CD8-positive, alpha-beta memory T cell (primary cell): ENCODE data around the gene NOX4. TPM values are rescaled to one million over a fixed set of nuclear protein-coding genes. Genes with fewer than 3 reads are reported as not detected.
"Not testable (repeated sequence)": the region's sequence is repeated elsewhere in the genome, so short reads cannot be mapped to it uniquely, and the experiment has no call there.

Experiments used
- CTCF ChIA-PET: fragments of 350-600 bp; sonication (Branson Sonifier 250); formaldehyde crosslinking; loops from one replicate; lab custom pipeline; 2021; ENCODE audit warnings: antibody characterized with exemption; lab: Charles Lee
- POLR2A ChIA-PET: fragments of 350-600 bp; sonication (Branson Sonifier 250); formaldehyde crosslinking; loops from one replicate; lab custom pipeline; 2021; ENCODE audit warnings: antibody characterized with exemption; lab: Charles Lee
- DNase-seq, 5 donors: peaks; one replicate each; pipeline versions ENCODE4 v3.0.0 to v3.0.0-alpha.2; 2020 to 2022; ENCODE audit warnings: mixed read lengths in 1 of 5
- H3K27ac ChIP-seq: one replicate; pipeline ENCODE4 v1.7.0; 2013; ENCODE audit warnings: low read depth, mild to moderate bottlenecking, low read length, moderate library complexity
- H3K27me3 ChIP-seq: 2 replicates; pipeline ENCODE4 v1.7.0; 2013; ENCODE audit warnings: low read length, mild to moderate bottlenecking; ENCODE audit not compliant: insufficient read depth, poor library complexity, severe bottlenecking
- H3K36me3 ChIP-seq: 2 replicates; pipeline ENCODE4 v1.7.0; 2013; ENCODE audit warnings: mild to moderate bottlenecking, low read length, moderate library complexity; ENCODE audit not compliant: insufficient read depth
- H3K4me1 ChIP-seq: 2 replicates; pipeline ENCODE4 v1.7.0; 2013; ENCODE audit warnings: mild to moderate bottlenecking, low read length, moderate library complexity; ENCODE audit not compliant: insufficient read depth
- H3K4me3 ChIP-seq: 2 replicates; pipeline ENCODE4 v1.7.0; 2013; ENCODE audit warnings: mild to moderate bottlenecking, low read length
- H3K9me3 ChIP-seq: 2 replicates; pipeline ENCODE4 v1.7.0; 2013; ENCODE audit warnings: mild to moderate bottlenecking, low read length
- H3K27ac Mint-ChIP-seq, 8 donors: one replicate each; pipeline ENCODE4 v1.8.0; 2020 to 2021; ENCODE audit warnings: mixed read lengths in 8 of 8, mild to moderate bottlenecking in 6 of 8, inconsistent platforms in 3 of 8, moderate library complexity in 3 of 8
- H3K27me3 Mint-ChIP-seq, 2 donors: one replicate each; pipeline ENCODE4 v1.8.0; 2020 to 2021; ENCODE audit warnings: mixed read lengths in 2 of 2, mild to moderate bottlenecking in 1 of 2, moderate library complexity in 1 of 2
- H3K36me3 Mint-ChIP-seq, 3 donors: one replicate each; pipeline ENCODE4 v1.8.0; 2020 to 2021; ENCODE audit warnings: mixed read lengths in 3 of 3, inconsistent platforms in 1 of 3, mild to moderate bottlenecking in 1 of 3
- H3K4me1 Mint-ChIP-seq, 3 donors: one replicate each; pipeline ENCODE4 v1.8.0; 2020 to 2021; ENCODE audit warnings: mixed read lengths in 3 of 3, inconsistent platforms in 1 of 3, mild to moderate bottlenecking in 1 of 3
- H3K4me3 Mint-ChIP-seq, 7 donors: one replicate each; pipeline ENCODE4 v1.8.0; 2020 to 2021; ENCODE audit warnings: mixed read lengths in 7 of 7, mild to moderate bottlenecking in 6 of 7, moderate library complexity in 4 of 7, inconsistent platforms in 2 of 7
- H3K9me3 Mint-ChIP-seq, 5 donors: one replicate each; pipeline ENCODE4 v1.8.0; 2020 to 2022; ENCODE audit warnings: mixed read lengths in 5 of 5, mild to moderate bottlenecking in 3 of 5, moderate library complexity in 2 of 5, inconsistent platforms in 1 of 5
- polyA plus RNA-seq: library from polyadenylated mRNA; unstranded; fragments of 300-500 nt; fragmentation: Illumina TruSeq; gene quantifications from one replicate; pipeline ENCODE4 v1.2.3, GENCODE V29; 2021
- total RNA-seq, 2 experiments: library from RNA; stranded (reverse); gene quantifications; one replicate each; pipeline ENCODE4 v1.2.3, GENCODE V29; 2021

Gene NOX4
- total and polyA plus RNA-seq, 3 experiments from 2014 or later: not detected

DNA sequence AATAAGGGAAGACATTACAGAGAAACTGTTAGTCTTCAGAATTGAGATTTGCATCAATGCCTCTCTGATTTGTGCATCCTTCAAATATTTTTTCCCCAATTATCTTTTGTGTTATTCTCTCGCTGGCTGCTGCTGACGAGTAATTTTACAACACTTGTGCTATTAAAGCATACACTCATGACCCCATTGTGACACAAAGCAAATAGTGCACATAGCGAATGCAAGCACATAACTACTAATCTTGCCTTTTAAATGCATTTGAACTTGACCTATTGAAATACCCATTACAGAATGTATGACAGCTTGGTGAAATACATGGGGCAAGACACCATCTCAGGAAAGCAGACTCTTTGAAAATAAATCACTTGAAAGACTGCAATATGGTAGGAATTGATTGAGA, 180.6 kb downstream of the NOX4 start:
- H3K27me3 Mint-ChIP-seq, H3K36me3 ChIP-seq, H3K4me3 Mint-ChIP-seq, H3K27me3 ChIP-seq, H3K4me1 ChIP-seq, DNase-seq, H3K27ac ChIP-seq, H3K36me3 Mint-ChIP-seq, H3K4me3 ChIP-seq, CTCF ChIA-PET, POLR2A ChIA-PET, H3K27ac Mint-ChIP-seq, H3K4me1 Mint-ChIP-seq, H3K9me3 ChIP-seq: not testable (repeated sequence)
- peaks cover 0 to 12% (median 4%) of the 10 kb centered on the region in 5 donors for H3K9me3 Mint-ChIP-seq

DNA sequence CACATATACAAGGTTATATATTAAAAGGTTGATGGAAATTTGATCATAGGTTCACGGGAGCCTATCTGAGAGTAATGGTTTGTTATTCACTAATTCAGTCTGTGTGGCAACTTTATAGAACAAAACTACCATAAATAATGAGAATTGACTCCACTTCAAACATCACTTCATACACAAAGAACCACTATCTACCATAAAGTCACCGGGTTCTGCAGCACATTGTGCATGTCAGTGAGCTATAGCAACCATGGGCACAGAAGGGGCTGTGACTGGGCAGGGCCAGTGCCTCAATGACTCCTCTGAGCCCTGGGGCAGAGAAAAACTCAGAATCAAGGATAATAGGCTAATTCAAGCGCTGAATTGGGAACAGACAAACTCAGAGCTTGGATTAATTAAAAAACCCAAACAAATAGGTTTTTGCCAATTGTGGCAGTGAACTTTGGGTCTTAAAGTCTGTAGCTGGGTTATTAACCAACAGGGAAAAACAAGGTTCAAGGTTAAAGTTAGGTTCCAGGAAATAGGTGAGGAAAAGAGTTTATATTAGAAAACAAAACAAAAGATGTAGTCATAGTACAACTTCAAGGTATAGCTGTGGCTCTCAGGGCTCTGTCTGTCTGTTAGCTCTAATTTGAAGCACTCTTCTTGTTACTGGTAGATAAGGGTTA, 181.7 kb downstream of the NOX4 start:
- H3K36me3 Mint-ChIP-seq, H3K4me1 ChIP-seq, H3K4me1 Mint-ChIP-seq, DNase-seq, H3K27ac ChIP-seq, POLR2A ChIA-PET, H3K36me3 ChIP-seq, H3K4me3 Mint-ChIP-seq, H3K27ac Mint-ChIP-seq, CTCF ChIA-PET, H3K4me3 ChIP-seq, H3K27me3 Mint-ChIP-seq, H3K9me3 ChIP-seq, H3K27me3 ChIP-seq: not testable (repeated sequence)
- H3K9me3 Mint-ChIP-seq: peaks cover 0 to 24% (median 4%) of the 10 kb centered on the region in 5 donors

DNA sequence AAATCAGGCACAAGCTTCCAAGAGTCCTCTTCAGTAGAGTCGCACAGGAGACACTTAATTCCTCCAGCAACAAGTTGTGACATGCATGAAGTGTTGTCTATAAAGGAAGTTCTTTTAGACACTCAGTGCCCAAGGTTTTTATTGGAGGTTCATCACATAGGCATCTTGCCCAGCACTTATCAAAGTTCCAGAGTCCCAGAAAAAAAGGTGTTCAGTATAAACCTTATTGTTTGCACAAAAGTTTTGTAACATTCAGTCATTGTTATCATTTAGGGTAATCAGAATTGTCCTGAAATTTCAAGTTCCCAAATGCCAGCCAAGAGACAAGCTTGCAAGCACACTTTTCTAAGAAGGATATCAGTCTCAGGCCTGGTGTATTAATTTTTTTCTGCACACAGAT, 182.9 kb downstream of the NOX4 start:
- H3K4me1 ChIP-seq, H3K36me3 Mint-ChIP-seq, H3K9me3 ChIP-seq, CTCF ChIA-PET, DNase-seq, POLR2A ChIA-PET, H3K27me3 Mint-ChIP-seq, H3K27ac ChIP-seq, H3K4me3 Mint-ChIP-seq, H3K4me3 ChIP-seq, H3K27ac Mint-ChIP-seq, H3K27me3 ChIP-seq, H3K36me3 ChIP-seq, H3K4me1 Mint-ChIP-seq: not testable (repeated sequence)
- peaks cover 0 to 26% (median 3%) of the 10 kb centered on the region in 5 donors for H3K9me3 Mint-ChIP-seq

DNA sequence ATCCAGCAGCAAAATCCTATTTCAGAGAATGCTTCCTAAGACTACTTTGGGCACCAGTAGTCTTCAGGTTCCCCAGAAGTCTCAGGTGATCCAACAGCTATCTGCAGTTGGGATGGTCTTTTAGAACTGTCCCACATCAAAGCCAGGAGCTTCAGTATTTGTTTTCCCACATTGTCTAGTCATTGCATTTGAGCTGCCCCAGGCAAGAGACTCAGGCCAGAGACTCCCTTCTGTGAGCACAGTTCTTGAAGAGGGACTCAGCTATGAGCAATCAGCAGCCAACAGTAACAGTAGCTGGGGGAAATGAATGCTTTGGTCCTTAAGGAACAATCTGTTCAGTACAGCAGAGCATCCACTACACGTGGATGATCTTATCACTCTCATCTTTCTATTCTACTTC, 188.1 kb downstream of the NOX4 start:
- H3K27me3 ChIP-seq, CTCF ChIA-PET, H3K4me1 ChIP-seq, H3K27ac ChIP-seq, H3K4me3 ChIP-seq, H3K9me3 ChIP-seq, H3K27ac Mint-ChIP-seq, DNase-seq, H3K4me3 Mint-ChIP-seq, H3K36me3 ChIP-seq, H3K27me3 Mint-ChIP-seq, POLR2A ChIA-PET, H3K36me3 Mint-ChIP-seq, H3K4me1 Mint-ChIP-seq: not testable (repeated sequence)
- peaks cover 0 to 21% (median 2%) of the 10 kb centered on the region in 5 donors for H3K9me3 Mint-ChIP-seq

DNA sequence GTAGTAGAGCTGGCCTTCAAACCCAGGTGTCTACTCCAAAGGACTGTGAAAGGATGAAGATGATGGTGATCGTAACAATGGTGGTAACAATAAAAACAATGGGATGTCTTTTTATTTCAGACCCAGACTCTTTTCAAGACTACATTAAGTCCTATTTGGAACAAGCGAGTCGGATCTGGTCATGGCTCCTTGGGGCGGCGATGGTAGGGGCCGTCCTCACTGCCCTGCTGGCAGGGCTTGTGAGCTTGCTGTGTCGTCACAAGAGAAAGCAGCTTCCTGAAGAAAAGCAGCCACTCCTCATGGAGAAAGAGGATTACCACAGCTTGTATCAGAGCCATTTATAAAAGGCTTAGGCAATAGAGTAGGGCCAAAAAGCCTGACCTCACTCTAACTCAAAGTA, 196.2 kb downstream of the NOX4 start:
- H3K9me3 Mint-ChIP-seq, POLR2A ChIA-PET, H3K4me1 ChIP-seq, H3K9me3 ChIP-seq, H3K36me3 ChIP-seq, H3K4me3 ChIP-seq, H3K4me3 Mint-ChIP-seq, CTCF ChIA-PET, DNase-seq, H3K27ac ChIP-seq, H3K27me3 ChIP-seq, H3K27ac Mint-ChIP-seq, H3K4me1 Mint-ChIP-seq, H3K36me3 Mint-ChIP-seq, H3K27me3 Mint-ChIP-seq: not testable (repeated sequence)

DNA sequence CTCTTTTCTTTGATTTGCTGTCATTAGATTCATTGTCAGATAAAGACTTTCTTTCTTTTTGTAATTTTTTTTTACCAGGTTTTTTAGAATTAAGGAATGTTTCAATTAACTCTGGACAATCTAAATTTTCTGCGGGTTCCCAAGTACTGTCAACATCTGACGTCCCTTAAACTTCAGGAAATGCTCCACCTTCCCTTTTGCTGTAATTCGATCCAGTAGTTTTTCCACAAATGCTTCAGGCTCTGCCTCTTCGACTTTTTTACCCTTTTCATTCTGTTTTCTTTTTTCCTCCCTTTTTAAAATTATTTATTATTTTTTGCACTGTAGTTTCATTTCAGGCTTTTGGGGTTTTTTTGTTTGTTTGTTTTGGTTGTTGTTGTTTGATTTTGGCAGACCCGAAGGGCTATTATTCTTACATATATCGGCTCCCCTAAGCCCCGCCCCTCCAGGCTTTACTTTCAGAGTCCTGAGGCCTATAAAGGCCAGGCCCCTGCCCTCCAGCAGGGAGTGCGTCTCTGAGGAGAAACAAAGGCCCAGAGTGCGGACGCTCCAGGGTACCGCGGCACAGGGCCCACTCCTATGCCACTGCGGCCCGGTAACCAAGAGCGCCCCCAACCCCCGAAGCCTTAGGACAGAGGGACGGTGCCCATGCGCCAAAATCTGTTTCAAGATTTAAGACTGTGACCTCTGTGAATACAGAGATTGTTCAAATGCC, 197.1 kb downstream of the NOX4 start:
- H3K4me1 Mint-ChIP-seq: no peaks in the 10 kb centered on the region
- CTCF ChIA-PET: no interaction called here
- DNase-seq: no peak
- Histone ChIP-seq H3K36me3 (no peaks in the 10 kb centered on the region), H3K9me3 (no peaks in the 10 kb centered on the region), H3K4me1 (no peaks in the 10 kb centered on the region), H3K4me3 (no peak overlapping the region), H3K27ac (no peak overlapping the region), H3K27me3 (no peaks in the 10 kb centered on the region)
- no peaks in the 10 kb centered on the region for H3K27me3 Mint-ChIP-seq
- H3K9me3 Mint-ChIP-seq: peaks cover 0 to 8% (median 3%) of the 10 kb centered on the region in 5 donors
- POLR2A ChIA-PET: no interaction called here
- H3K4me3 Mint-ChIP-seq: no peak overlapping the region
- H3K36me3 Mint-ChIP-seq: no peaks in the 10 kb centered on the region
- no peak overlapping the region for H3K27ac Mint-ChIP-seq

DNA sequence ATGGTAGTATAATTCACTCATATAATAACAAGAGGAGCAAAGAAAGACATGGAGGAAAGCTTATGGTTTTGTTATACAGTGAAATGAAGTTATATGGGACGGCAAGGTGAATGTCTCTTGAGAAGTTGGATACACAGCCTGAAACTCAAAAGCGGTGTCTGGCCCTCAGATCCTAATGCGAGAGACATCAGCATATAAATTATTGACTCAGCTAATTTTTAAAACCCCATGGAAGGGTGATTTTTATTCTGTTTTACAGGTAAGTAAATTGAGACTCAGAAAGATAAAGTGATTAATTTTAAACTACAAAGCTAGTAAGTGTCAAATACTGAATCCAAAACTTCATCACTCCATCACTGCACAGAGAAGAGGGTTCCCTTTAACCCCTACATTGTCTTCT, 203.2 kb downstream of the NOX4 start:
- H3K27ac Mint-ChIP-seq, POLR2A ChIA-PET, H3K36me3 Mint-ChIP-seq, H3K27ac ChIP-seq, H3K9me3 Mint-ChIP-seq, H3K4me1 ChIP-seq, DNase-seq, H3K27me3 ChIP-seq, H3K4me3 Mint-ChIP-seq, H3K4me3 ChIP-seq, H3K9me3 ChIP-seq, H3K4me1 Mint-ChIP-seq, H3K27me3 Mint-ChIP-seq, CTCF ChIA-PET, H3K36me3 ChIP-seq: not testable (repeated sequence)

DNA sequence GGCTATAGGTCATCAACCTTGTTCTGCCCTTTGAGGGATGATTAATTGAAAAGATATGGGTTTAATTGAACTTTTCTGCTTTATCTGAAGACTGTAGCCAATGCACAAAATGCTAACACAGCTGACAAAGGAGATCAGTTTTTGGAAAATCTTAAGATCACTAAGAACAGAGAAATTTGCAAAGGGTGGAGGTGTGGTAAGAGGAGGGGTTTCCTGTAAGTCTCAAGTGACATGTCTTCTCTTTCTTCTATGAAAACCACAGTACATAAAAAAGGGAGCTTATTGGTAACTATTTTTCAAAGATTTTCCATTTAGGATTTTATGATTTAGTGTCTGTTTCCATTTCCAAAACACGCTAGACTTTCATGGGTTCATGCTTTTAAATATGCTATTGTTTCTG, 204.6 kb downstream of the NOX4 start:
- POLR2A ChIA-PET, H3K27ac ChIP-seq, DNase-seq, H3K4me3 ChIP-seq, H3K4me1 Mint-ChIP-seq, H3K9me3 ChIP-seq, H3K36me3 ChIP-seq, H3K27me3 ChIP-seq, H3K27me3 Mint-ChIP-seq, H3K4me3 Mint-ChIP-seq, H3K4me1 ChIP-seq, CTCF ChIA-PET, H3K27ac Mint-ChIP-seq, H3K36me3 Mint-ChIP-seq: not testable (repeated sequence)
- peaks cover 0 to 11% (median under 1%) of the 10 kb centered on the region in 5 donors for H3K9me3 Mint-ChIP-seq
